ENCODE measurements around the gene SPRED1.

DNA sequence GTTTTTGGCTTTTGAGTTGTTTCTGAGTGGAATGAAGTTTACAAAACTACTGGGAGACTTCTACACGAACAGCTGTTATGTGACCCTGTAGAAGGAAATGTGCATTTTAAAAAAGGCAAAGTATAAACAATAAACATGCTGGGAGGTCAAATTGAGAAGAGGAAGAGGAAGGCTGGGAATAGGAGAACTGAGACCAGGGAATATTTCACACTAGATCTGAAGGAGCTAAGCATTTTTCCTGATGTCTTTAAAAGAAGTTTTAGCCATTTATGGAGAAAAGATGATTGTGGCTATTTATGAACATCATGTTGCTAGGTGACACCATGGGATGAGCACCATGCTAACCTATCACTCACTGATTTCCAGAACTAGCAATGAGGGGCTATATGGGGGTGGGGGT, 125.0 kb downstream of the SPRED1 start:
- TF ChIP-seq, protein P1, sequence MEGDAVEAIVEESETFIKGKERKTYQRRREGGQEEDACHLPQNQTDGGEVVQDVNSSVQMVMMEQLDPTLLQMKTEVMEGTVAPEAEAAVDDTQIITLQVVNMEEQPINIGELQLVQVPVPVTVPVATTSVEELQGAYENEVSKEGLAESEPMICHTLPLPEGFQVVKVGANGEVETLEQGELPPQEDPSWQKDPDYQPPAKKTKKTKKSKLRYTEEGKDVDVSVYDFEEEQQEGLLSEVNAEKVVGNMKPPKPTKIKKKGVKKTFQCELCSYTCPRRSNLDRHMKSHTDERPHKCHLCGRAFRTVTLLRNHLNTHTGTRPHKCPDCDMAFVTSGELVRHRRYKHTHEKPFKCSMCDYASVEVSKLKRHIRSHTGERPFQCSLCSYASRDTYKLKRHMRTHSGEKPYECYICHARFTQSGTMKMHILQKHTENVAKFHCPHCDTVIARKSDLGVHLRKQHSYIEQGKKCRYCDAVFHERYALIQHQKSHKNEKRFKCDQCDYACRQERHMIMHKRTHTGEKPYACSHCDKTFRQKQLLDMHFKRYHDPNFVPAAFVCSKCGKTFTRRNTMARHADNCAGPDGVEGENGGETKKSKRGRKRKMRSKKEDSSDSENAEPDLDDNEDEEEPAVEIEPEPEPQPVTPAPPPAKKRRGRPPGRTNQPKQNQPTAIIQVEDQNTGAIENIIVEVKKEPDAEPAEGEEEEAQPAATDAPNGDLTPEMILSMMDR (IDR thresholded peaks at IDR 0.05) = no peak
- no peak for TF ChIP-seq POLR2A (IDR thresholded peaks at IDR 0.05)
